Measurements from ENCODE around the gene PARP4. TPM values are rescaled to one million over a fixed set of nuclear protein-coding genes. Genes with fewer than 3 reads are reported as not detected.

The PARP4 gene
- total and polyA plus RNA-seq, 4 experiments from 2014 or later = 51.0 to 92.9 (median 77.7) TPM

Other genes with a start within 250 kb of the PARP4 start
- not detected for gene C1QTNF9, start 203.2 kb downstream of the PARP4 start, total RNA-seq
- gene C1QTNF9, start 203.2 kb downstream of the PARP4 start, polyA plus RNA-seq = not detected
- gene ATP12A, start 167.6 kb upstream of the PARP4 start, total RNA-seq = not detected
- gene ATP12A, start 167.6 kb upstream of the PARP4 start, polyA plus RNA-seq = not detected